ENCODE results near the gene TARDBP.
A peak's percentile ranks its signal among the peaks of the same experiment; 100 is the strongest.
"Not testable (repeated sequence)": the region's sequence is repeated elsewhere in the genome, so short reads cannot be mapped to it uniquely, and the experiment has no call there.

Gene TARDBP

GRCh38 chr1:11025618-11026017 lies 13.2 kb downstream of the TARDBP start:
- TF ChIP-seq PAX5 (IDR thresholded peaks at IDR 0.05; ENCODE audit: insufficient read depth, low read length, severe bottlenecking) (no peak), POU2F2 (IDR thresholded peaks at IDR 0.05; ENCODE audit: low read depth, low read length) (no peak), SPI1 (IDR thresholded peaks at IDR 0.05; ENCODE audit: low read depth, low read length) (no peak), POLR2A (IDR thresholded peaks at IDR 0.05; ENCODE audit: low read depth, low read length) (no peak), POLR2AphosphoS5 (IDR thresholded peaks at IDR 0.05; ENCODE audit: low read depth, low read length) (no peak), TAF1 (IDR thresholded peaks at IDR 0.05; ENCODE audit: low read depth, low read length) (no peak)
- FAIRE-seq: no peak
- no peak for DNase-seq (ENCODE audit: insufficient read length, low spot score)

GRCh38 chr1:11026052-11026451 lies 13.6 kb downstream of the TARDBP start:
- no peak for DNase-seq (ENCODE audit: insufficient read length, low spot score)
- FAIRE-seq: no peak
- TF ChIP-seq POLR2AphosphoS5 (IDR thresholded peaks at IDR 0.05; ENCODE audit: low read depth, low read length) (no peak), TAF1 (IDR thresholded peaks at IDR 0.05; ENCODE audit: low read depth, low read length) (no peak), POLR2A (IDR thresholded peaks at IDR 0.05; ENCODE audit: low read depth, low read length) (no peak), SPI1 (IDR thresholded peaks at IDR 0.05; ENCODE audit: low read depth, low read length) (no peak)

GRCh38 chr1:11026903-11027302 lies 14.4 kb downstream of the TARDBP start:
- FAIRE-seq (no peak), DNase-seq (ENCODE audit: insufficient read length, low spot score) (no peak)
- TF ChIP-seq POU2F2 (IDR thresholded peaks at IDR 0.05; ENCODE audit: low read depth, low read length): no peak
- TF ChIP-seq POLR2AphosphoS5 (IDR thresholded peaks at IDR 0.05; ENCODE audit: low read depth, low read length): peak; percentile 59; the same call in 1 of the 2 replicates

- TF ChIP-seq SPI1 (IDR thresholded peaks at IDR 0.05; ENCODE audit: low read depth, low read length) (no peak), PAX5 (IDR thresholded peaks at IDR 0.05; ENCODE audit: insufficient read depth, low read length, severe bottlenecking) (no peak), POLR2A (IDR thresholded peaks at IDR 0.05; ENCODE audit: low read depth, low read length) (no peak), POU2F2 (IDR thresholded peaks at IDR 0.05; ENCODE audit: low read depth, low read length) (no peak), POLR2AphosphoS5 (IDR thresholded peaks at IDR 0.05; ENCODE audit: low read depth, low read length) (peak; percentile 0; the same call in 1 of the 2 replicates)
- DNase-seq (ENCODE audit: insufficient read length, low spot score) (no peak), FAIRE-seq (no peak)
Measured at GRCh38 chr1:11027316-11027715, 14.9 kb downstream of the TARDBP start.

GRCh38 chr1:11028018-11028417 lies 15.6 kb downstream of the TARDBP start:
- TF ChIP-seq POLR2A (IDR thresholded peaks at IDR 0.05; ENCODE audit: low read depth, low read length) (peak; percentile 50), TAF1 (IDR thresholded peaks at IDR 0.05; ENCODE audit: low read depth, low read length) (no peak), SPI1 (IDR thresholded peaks at IDR 0.05; ENCODE audit: low read depth, low read length) (no peak), POLR2AphosphoS5 (IDR thresholded peaks at IDR 0.05; ENCODE audit: low read depth, low read length) (0 out of 2 replicates have a peak, but pooled peaks have one; percentile 37), PAX5 (IDR thresholded peaks at IDR 0.05; ENCODE audit: insufficient read depth, low read length, severe bottlenecking) (no peak), POU2F2 (IDR thresholded peaks at IDR 0.05; ENCODE audit: low read depth, low read length) (no peak)
- no peak for FAIRE-seq
- DNase-seq (ENCODE audit: insufficient read length, low spot score): no peak

GRCh38 chr1:11030865-11031264 lies 18.4 kb downstream of the TARDBP start:
- TF ChIP-seq POLR2AphosphoS5 (IDR thresholded peaks at IDR 0.05; ENCODE audit: low read depth, low read length) (no peak), SPI1 (IDR thresholded peaks at IDR 0.05; ENCODE audit: low read depth, low read length) (no peak), PAX5 (IDR thresholded peaks at IDR 0.05; ENCODE audit: insufficient read depth, low read length, severe bottlenecking) (no peak), POU2F2 (IDR thresholded peaks at IDR 0.05; ENCODE audit: low read depth, low read length) (no peak), POLR2A (IDR thresholded peaks at IDR 0.05; ENCODE audit: low read depth, low read length) (0 out of 2 replicates have a peak, but pooled peaks have one; percentile 58)
- FAIRE-seq (no peak), DNase-seq (ENCODE audit: insufficient read length, low spot score) (no peak)

GRCh38 chr1:11031624-11032262 lies 19.3 kb downstream of the TARDBP start:
- TF ChIP-seq POLR2A (IDR thresholded peaks at IDR 0.05; ENCODE audit: low read depth, low read length) (peak; percentile 37; the same call in 1 of the 2 replicates), TAF1 (IDR thresholded peaks at IDR 0.05; ENCODE audit: low read depth, low read length) (no peak), POLR2AphosphoS5 (IDR thresholded peaks at IDR 0.05; ENCODE audit: low read depth, low read length) (peak; percentile 42; the same call in 1 of the 2 replicates), SPI1 (IDR thresholded peaks at IDR 0.05; ENCODE audit: low read depth, low read length) (no peak)
- DNase-seq (ENCODE audit: insufficient read length, low spot score): no peak
- no peak for FAIRE-seq

GRCh38 chr1:11037019-11037739 lies 24.7 kb downstream of the TARDBP start:
- FAIRE-seq; DNase-seq (ENCODE audit: insufficient read length, low spot score): not testable (repeated sequence)

GRCh38 chr1:11037740-11038182 lies 25.3 kb downstream of the TARDBP start:
- peak; percentile 85 for DNase-seq (ENCODE audit: insufficient read length, low spot score)
- TF ChIP-seq SPI1 (IDR thresholded peaks at IDR 0.05; ENCODE audit: low read depth, low read length) (no peak), POU2F2 (IDR thresholded peaks at IDR 0.05; ENCODE audit: low read depth, low read length) (no peak), POLR2AphosphoS5 (IDR thresholded peaks at IDR 0.05; ENCODE audit: low read depth, low read length) (no peak), POLR2A (IDR thresholded peaks at IDR 0.05; ENCODE audit: low read depth, low read length) (no peak), PAX5 (IDR thresholded peaks at IDR 0.05; ENCODE audit: insufficient read depth, low read length, severe bottlenecking) (no peak), TAF1 (IDR thresholded peaks at IDR 0.05; ENCODE audit: low read depth, low read length) (no peak)
- FAIRE-seq: peak; percentile 99
